Spleen (tissue), 11 donors: ENCODE results near the gene SCAMP3. TPM values are rescaled to one million over a fixed set of nuclear protein-coding genes. Genes with fewer than 3 reads are reported as not detected.

ENCODE experiments used
- DNase-seq: peaks from one replicate; pipeline ENCODE4 v3.0.0-alpha.2; 2020
- H3K27ac ChIP-seq, 8 donors: fragments of 200-600 bp; sonication (generic) in 7 of 8; 1 replicate in 4 of 8; 2 replicates in 4 of 8; pipeline versions ENCODE4 v1.5.0 to v1.8.0; 2016 to 2021; ENCODE audit warnings: inconsistent platforms in 4 of 8, mild to moderate bottlenecking in 4 of 8, moderate library complexity in 1 of 8
- H3K27me3 ChIP-seq, 7 donors: fragments of 200-600 bp; sonication (generic) in 6 of 7; replicated peaks in 1 of 7; 1 replicate in 4 of 7; 2 replicates in 3 of 7; pipeline versions ENCODE4 v1.5.0 to v1.8.0; 2016 to 2021; ENCODE audit warnings: inconsistent platforms in 3 of 7, mild to moderate bottlenecking in 1 of 7
- H3K36me3 ChIP-seq, 6 donors: fragments of 200-600 bp; sonication (generic) in 5 of 6; 1 replicate in 4 of 6; 2 replicates in 2 of 6; pipeline versions ENCODE4 v1.5.0 to v1.8.0; 2016 to 2021; ENCODE audit warnings: inconsistent platforms in 2 of 6
- H3K4me1 ChIP-seq, 6 donors: fragments of 200-600 bp; sonication (generic) in 5 of 6; 1 replicate in 3 of 6; 2 replicates in 3 of 6; pipeline versions ENCODE4 v1.5.0 to v1.8.0; 2016 to 2021; ENCODE audit warnings: inconsistent platforms in 3 of 6
- H3K4me3 ChIP-seq, 8 donors: fragments of 200-600 bp; sonication (generic) in 7 of 8; 1 replicate in 4 of 8; 2 replicates in 4 of 8; pipeline versions ENCODE4 v1.5.0 to v1.8.0; 2016 to 2021; ENCODE audit warnings: inconsistent platforms in 4 of 8, mild to moderate bottlenecking in 4 of 8, moderate library complexity in 2 of 8
- H3K9me3 ChIP-seq, 8 donors: fragments of 200-600 bp; sonication (generic) in 7 of 8; 1 replicate in 4 of 8; 2 replicates in 4 of 8; pipeline versions ENCODE4 v1.5.0 to v1.8.0; 2016 to 2021; ENCODE audit warnings: inconsistent platforms in 4 of 8
- CTCF ChIP-seq, 11 experiments: fragments of 200-600 bp in 7 of 11; fragments of 450-650 bp in 4 of 11; sonication (generic) in 4 of 11; IDR thresholded peaks in 8 of 11; conservative IDR thresholded peaks in 3 of 11; 1 replicate in 7 of 11; 2 replicates in 4 of 11; pipeline versions ENCODE4 v1.4.0 to v1.8.0; 2016 to 2021; ENCODE audit warnings: antibody characterized with exemption in 11 of 11, inconsistent platforms in 4 of 11, mild to moderate bottlenecking in 1 of 11
- POLR2A ChIP-seq, 3 donors: fragments of 450-650 bp; IDR thresholded peaks; one replicate each; pipeline ENCODE4 v1.5.1; 2017; ENCODE audit warnings: antibody characterized with exemption in 3 of 3, mild to moderate bottlenecking in 1 of 3
- POLR2AphosphoS5 ChIP-seq, 3 donors: sonication (generic); formaldehyde crosslinking; IDR thresholded peaks; one replicate each; pipeline ENCODE4 v1.5.1; 2017; ENCODE audit warnings: antibody characterized with exemption in 3 of 3
- WGBS, 5 donors: extraction: QIAGEN DNeasy Blood & Tissue Kit in 3 of 5; methylation state at CpG; one replicate each; pipeline versions ENCODE4 v1.1.5 to v1.1.7; 2013 to 2018; 5-methylcytosine and 5-hydroxymethylcytosine counted together
- intact Hi-C: fragments of 100-400 bp; cut with DNase I; formaldehyde crosslinking; loops from one replicate; pipeline ENCODE4 v1.15.0; 2023; ENCODE audit warnings: low total_unique reads
- polyA plus RNA-seq, 3 donors: library from polyadenylated mRNA; stranded (reverse); fragments of 200-250 nt; gene quantifications; one replicate each; pipeline ENCODE4 v1.2.1, GENCODE V29; 2013
- total RNA-seq, 7 donors: library from RNA; depleted of rRNA in 3 of 7; stranded (reverse); fragments of >200 nt in 3 of 7; fragmentation: NEBNext Ultra II Directional in 4 of 7; extraction: Animal tissue kit (Norgen Biotek cat#: 25700) in 4 of 7; gene quantifications; one replicate each; pipeline versions ENCODE4 v1.1.0 to v1.2.1, GENCODE V29; 2016 to 2021
- donor health status: healthy with polysubstance abuse.
- donor health status: DM: no; HTN: no; CAD: no; lungs with moderate emphysema.
- donor health status: DM: no; HTN: no; CAD: no.
- donor health status: Bipolar disorder and iron deficiency.
- donor health status: healthy.
- donor health status: DM: no; HTN: no; CAD: no.
- donor health status: DM: yes; HTN: yes; CAD: no.

SCAMP3 gene
- total and polyA plus RNA-seq, 10 donors: 46.5 to 59.9 (median 50.8) TPM

- Histone ChIP-seq H3K9me3 (no peaks in the 10 kb centered on the region), H3K27ac (peak overlapping the region in 4 of 8 donors; percentile 88 to 94 (median 88)), H3K4me1 (peaks cover 15 to 38% (median 27%) of the 10 kb centered on the region in 6 donors), H3K27me3 (no peaks in the 10 kb centered on the region), H3K36me3 (peaks cover 5 to 80% (median 58%) of the 10 kb centered on the region in 6 donors), H3K4me3 (peak overlapping the region in 1 of 8 donors; percentile 99)
- peak; percentile 75 for DNase-seq
- WGBS, 5 donors: 78 to 92% (median 87%) methylated on average over 11 of the region's 11 CpGs
- intact Hi-C loops: no loop called here
- no peak for TF ChIP-seq CTCF (IDR thresholded peaks at IDR 0.05 in 8 of 11, conservative IDR thresholded peaks at IDR 0.05 in 3 of 11)
- peak; percentile 8 to 38 (median 35) for TF ChIP-seq POLR2AphosphoS5 (IDR thresholded peaks at IDR 0.05)
Measured at GRCh38 chr1:155263067-155263466, 907 bp upstream of the SCAMP3 start.

GRCh38 chr1:155261493-155261851 lies 688 bp downstream of the SCAMP3 start:
- H3K27me3 ChIP-seq: no peaks in the 10 kb centered on the region
- peaks cover 15 to 42% (median 28%) of the 10 kb centered on the region in 6 donors for H3K4me1 ChIP-seq
- H3K36me3 ChIP-seq: peaks cover 3 to 80% (median 55%) of the 10 kb centered on the region in 6 donors
- peak overlapping the region; percentile 62 to 99 (median 88) for H3K4me3 ChIP-seq
- no peak for DNase-seq
- H3K9me3 ChIP-seq: no peaks in the 10 kb centered on the region
- TF ChIP-seq CTCF (IDR thresholded peaks at IDR 0.05 in 8 of 11, conservative IDR thresholded peaks at IDR 0.05 in 3 of 11) (no peak), POLR2AphosphoS5 (IDR thresholded peaks at IDR 0.05) (no peak), POLR2A (IDR thresholded peaks at IDR 0.05) (no peak)
- WGBS, 5 donors: 0 to 1% (median 1%) methylated on average over 6 to 9 of the region's 9 CpGs
- H3K27ac ChIP-seq: peak overlapping the region; percentile 79 to 94 (median 88)
- intact Hi-C loops: no loop called here

- intact Hi-C loops: no loop called here
- TF ChIP-seq CTCF (IDR thresholded peaks at IDR 0.05 in 8 of 11, conservative IDR thresholded peaks at IDR 0.05 in 3 of 11) (no peak), POLR2A (IDR thresholded peaks at IDR 0.05) (no peak), POLR2AphosphoS5 (IDR thresholded peaks at IDR 0.05) (no peak)
- no peaks in the 10 kb centered on the region for H3K9me3 ChIP-seq
- peak; percentile 70 for DNase-seq
- no peak overlapping the region for H3K4me3 ChIP-seq
- peaks cover 21 to 54% (median 38%) of the 10 kb centered on the region in 6 donors for H3K4me1 ChIP-seq
- no peaks in the 10 kb centered on the region for H3K27me3 ChIP-seq
- no peak overlapping the region for H3K27ac ChIP-seq
- whole genome bisulfite sequencing, 5 donors: 94 to 98% (median 95%) methylated on average over 5 of the region's 5 CpGs
- peaks cover 3 to 74% (median 43%) of the 10 kb centered on the region in 6 donors for H3K36me3 ChIP-seq
Measured at GRCh38 chr1:155260276-155260675, 1.9 kb downstream of the SCAMP3 start.

- Histone ChIP-seq H3K27me3 (no peaks in the 10 kb centered on the region), H3K27ac (peak overlapping the region; percentile 38 to 95 (median 94)), H3K4me1 (peaks cover 25 to 59% (median 38%) of the 10 kb centered on the region in 6 donors), H3K9me3 (no peaks in the 10 kb centered on the region), H3K4me3 (peak overlapping the region in 5 of 8 donors; percentile 69 to 94 (median 73)), H3K36me3 (peaks cover 0 to 47% (median 21%) of the 10 kb centered on the region in 6 donors)
- intact Hi-C loops: no loop called here
- DNase-seq: peak; percentile 79
- 67 to 90% (median 81%) methylated on average over 12 to 20 of the region's 20 CpGs for whole genome bisulfite sequencing, 5 donors
- TF ChIP-seq CTCF (IDR thresholded peaks at IDR 0.05 in 8 of 11, conservative IDR thresholded peaks at IDR 0.05 in 3 of 11) (no peak), POLR2AphosphoS5 (IDR thresholded peaks at IDR 0.05) (no peak), POLR2A (IDR thresholded peaks at IDR 0.05) (no peak)
Measured at GRCh38 chr1:155256058-155256852, 5.9 kb downstream of the SCAMP3 start.
